GM19438 (cell line): ENCODE measurements around the gene EZH1.
"Not testable (repeated sequence)": the region's sequence is repeated elsewhere in the genome, so short reads cannot be mapped to it uniquely, and the experiment has no call there.

Source experiments
- ATAC-seq: cut with Tn5 transposase; IDR thresholded peaks from one replicate; pipeline ENCODE4 v1.9.1; 2021; ENCODE audit warnings: low read depth; ENCODE audit not compliant: unreplicated experiment

The EZH1 gene

DNA sequence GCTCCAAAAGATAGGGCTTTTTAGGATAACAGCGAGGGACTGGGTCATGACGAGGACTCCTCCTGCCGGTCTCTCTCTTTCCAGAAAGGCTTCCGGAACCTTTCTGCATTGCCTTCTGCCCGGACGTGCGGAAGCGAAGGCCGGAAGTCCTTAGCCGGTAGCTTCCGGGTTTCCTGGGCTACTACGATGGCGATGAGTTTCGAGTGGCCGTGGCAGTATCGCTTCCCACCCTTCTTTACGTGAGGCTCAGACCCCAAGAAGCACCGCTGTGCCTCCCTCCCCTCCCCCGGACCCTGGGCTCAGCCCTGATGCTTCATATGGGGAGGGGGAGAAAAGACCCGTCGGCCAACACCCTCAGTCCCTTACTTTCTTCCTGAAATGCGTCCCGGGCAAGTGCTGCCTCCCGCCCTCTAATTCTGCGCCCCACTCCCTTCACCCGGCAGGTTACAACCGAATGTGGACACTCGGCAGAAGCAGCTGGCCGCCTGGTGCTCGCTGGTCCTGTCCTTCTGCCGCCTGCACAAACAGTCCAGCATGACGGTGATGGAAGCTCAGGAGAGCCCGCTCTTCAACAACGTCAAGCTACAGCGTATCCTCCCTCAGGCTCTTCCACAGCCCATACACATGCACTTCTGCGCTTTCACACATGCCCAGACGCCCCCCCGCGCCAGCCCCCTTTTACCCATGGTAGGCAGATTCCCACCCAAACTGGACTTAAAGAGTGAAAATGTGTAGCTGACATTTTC lies 28.6 kb upstream of the EZH1 start, which contains the start of gene VPS25:
Gene VPS25, plus strand, starts transcription at position 160 of the 746 bp plus-strand sequence. Its CDS starts 27 bp downstream, at position 187.
- no peak for ATAC-seq

DNA sequence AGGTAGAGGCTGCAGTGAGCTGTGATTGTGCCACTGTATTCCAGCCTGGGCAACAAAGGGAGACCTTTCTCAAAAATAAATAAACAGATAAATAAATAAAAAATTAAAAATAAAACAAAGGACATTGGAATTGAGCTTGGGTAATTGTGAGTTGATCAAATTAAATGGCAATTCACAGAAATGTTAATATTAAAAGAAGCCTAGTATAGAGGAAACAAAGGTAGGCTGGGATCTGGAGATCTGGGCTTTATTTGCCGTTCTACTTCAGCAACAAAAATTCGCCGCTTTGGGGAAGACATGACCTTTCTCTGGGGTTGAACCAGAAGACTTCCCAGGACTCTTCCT lies 28.1 kb upstream of the EZH1 start:
- ATAC-seq: no peak

DNA sequence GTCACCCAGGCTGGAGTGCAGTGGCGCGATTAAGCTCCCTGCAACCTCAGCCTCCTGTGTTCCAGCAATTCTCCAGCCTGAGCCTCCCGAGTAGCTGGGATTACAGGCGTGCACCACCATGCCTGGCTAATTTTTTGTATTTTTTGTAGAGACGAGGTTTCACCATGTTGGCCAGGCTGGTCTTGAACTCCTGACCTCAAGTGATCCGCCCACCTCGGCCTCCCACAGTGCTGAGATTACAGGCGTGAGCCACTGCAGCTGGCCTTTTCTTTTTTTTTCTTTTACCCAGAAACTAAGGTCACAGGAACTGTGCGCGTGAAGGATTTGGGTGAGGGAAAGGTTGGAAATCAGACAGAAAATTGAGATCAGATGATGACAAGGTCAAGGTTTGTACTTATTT lies 25.1 kb upstream of the EZH1 start:
- ATAC-seq: not testable (repeated sequence)

DNA sequence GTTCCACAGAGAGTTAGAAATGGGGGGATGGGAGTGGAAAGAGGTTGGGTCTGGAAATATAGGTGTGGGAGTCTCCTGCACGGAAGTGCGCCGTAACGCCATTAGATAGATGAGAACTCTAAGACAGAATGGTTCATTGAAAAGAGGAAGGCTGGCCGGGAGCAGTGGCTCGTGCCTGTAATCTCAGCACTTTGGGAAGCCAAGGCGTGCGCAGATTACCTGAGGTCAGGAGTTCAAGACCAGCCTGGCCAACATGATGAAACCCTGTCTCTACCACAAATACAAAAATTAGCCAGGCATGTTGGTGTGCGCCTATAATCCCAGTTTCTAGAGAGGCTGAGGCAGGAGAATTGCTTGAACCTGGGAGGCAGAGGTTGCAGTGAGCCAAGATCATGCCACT lies 23.2 kb upstream of the EZH1 start:
- not testable (repeated sequence) for ATAC-seq

DNA sequence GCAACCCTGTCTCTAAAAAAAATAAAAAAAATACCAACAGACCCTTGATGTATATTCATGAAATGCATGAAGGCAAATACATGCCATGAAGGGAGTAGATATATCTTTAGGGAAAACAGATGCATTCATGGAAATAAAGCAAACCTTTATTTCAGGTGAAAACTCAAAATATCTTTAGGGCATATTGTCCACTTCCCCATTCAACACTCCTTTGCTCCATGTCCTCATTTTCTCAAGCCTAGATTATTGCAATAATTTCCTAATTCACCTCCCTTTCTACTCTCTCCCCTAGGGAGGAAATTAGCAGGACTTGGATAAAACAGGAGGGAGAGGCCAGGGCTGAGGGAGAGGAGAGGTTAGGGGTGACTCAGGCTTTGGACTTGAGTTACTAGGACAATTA lies 22.7 kb upstream of the EZH1 start:
- ATAC-seq: no peak

DNA sequence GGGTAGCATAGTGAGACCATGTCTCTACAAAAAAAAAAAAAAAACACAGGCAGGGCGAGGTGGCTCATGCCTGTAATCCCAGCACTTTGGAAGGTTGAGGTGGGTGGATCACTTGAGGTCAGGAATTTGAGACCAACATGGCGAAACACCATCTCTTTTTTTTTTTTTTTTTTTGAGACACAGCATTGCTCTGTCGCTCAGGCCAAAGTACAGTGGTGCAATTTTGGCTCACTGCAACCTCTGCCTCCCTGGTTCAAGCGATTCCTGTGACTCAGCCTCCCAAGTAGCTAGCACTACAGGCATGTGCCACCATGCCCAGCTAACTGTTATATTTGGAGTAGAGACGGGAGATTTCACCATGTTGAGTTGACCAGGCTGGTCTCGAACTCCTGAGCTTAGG lies 21.3 kb upstream of the EZH1 start:
- no peak for ATAC-seq

DNA sequence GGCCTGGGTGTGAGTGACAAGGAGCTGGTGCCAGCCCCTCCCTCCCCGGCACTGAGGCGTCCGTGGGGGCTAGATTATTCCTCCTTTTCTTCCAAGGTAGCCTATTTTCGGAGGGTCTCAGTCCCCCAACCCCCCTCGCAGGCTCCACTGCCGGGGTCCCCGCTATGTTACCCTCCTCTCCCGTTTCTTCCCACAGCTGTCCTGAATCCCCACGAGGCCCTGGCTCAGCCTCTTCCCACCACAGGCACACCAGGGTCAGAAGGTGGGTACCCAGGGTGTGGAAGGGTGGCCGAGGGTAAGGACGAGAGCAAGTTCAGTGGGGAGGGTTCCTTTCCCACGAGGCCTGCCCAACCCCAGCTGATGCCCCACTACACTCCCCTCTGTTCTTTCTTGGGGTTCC lies 16.8 kb upstream of the EZH1 start:
- ATAC-seq: no peak

DNA sequence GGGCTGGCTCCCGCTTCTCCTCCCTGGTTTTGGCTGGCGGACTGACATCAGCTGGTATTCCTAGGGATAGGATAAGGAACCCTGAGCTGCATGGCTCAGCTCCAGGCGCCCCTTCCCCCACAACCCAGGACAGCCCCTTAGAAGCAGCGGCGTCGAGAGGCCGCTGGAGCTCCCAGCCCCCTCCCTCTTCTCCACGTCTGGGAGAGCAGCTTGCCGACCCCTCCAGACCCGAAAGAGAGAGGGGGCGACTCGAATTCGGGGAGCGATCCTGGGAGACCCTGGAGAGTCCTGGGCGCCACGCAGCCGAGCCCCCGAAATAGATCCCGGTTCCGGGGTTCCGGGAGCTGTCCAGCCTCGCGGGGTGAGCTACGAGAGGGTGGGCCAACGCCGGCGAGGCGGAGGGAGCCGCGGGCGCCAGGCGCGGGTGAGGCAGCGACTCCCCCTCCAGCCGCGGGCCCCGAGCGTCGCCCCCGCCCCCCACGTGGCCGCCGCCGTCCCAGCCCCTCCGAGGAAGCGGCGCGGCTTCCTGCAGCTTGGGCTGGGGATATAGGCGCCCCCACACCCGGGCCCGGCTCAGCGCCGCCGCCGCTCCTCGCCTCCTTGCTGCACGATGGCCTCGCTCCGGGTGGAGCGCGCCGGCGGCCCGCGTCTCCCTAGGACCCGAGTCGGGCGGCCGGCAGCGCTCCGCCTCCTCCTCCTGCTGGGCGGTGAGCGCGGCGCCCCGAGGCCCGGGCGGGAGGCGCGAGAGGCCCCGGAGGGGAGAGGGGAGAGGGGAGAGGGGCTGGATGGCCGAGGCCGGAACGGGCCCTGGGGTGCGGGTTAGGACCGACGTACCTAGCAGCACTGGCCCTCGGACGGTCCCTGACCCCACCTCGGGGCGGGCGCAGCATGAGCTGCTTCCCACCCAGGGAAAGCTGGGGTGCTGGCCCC lies 16.1 kb upstream of the EZH1 start, which contains the start of gene RAMP2:
Gene RAMP2, plus strand, starts transcription at position 576 of the 930 bp plus-strand sequence. Its CDS starts 35 bp downstream, at position 611.
- ATAC-seq: no peak

DNA sequence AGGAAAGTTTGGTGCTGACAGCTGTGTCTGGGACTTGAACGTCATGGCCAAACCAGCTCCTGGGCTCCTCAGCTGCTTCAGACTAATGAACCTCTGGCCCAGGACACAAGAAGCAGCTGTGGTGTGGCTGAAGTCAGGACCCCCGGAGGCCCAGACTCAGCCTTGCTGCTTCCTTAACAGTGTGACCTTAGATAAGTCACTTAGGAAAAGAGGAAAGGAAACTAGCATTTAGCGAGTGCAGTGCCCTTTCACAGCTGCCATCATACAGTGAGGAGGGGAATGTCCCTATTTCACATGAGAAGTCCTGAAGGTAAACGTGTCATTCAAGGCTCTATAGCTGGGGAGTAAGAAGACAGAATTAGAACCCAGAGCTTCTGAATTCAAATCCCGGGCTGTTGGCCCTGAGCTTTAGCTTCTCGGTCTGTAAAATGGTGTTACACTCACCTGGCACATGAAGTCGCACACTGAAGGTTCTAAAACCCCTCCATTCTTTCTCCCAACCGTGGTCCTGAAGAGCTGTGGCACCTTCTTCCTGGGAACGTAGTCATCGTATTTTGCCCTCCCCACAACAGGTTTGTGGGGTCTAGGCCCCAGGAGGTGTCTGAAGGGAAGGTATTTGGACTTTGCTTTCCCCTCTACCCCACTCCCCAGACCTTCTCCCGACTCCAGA lies 15.3 kb upstream of the EZH1 start:
- ATAC-seq: no peak

DNA sequence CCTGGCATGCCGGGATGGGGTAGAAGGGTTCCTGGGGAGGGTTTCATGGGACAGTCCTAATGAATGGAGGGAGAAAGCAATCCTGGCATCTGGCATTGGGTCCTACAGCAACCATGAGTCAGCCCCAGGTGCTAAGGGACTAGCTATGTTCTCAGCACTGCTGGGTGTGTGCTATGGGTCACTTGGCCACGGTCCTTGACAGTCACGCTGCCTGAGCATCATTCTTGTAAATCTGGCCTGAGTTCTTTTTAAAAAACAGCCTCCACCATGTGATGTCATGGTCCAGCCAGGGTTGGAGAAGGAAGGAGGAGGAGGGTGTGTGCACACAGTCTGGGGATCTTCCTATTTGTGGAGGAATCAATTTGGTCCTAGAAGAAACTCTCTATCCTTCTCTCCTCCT lies 9.9 kb upstream of the EZH1 start:
- ATAC-seq: no peak

DNA sequence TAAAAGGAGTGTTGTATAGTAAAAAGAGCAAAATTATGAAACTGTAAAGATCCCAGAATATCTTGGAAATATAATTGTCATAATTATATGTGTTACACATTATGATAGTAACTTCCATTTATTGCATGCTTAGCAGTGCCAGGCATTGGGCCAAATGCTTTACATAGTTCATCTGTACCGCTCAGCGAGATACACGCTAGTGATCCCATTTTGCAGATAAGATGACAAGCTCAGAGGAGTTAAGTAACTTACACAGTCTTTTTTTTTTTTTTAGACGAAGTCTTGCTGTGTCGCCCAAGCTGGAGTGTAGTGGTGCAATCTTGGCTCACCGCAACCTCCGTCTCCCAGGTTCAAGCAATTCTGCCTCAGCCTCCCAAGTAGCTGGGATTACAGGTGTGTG lies 6.8 kb upstream of the EZH1 start:
- no peak for ATAC-seq

DNA sequence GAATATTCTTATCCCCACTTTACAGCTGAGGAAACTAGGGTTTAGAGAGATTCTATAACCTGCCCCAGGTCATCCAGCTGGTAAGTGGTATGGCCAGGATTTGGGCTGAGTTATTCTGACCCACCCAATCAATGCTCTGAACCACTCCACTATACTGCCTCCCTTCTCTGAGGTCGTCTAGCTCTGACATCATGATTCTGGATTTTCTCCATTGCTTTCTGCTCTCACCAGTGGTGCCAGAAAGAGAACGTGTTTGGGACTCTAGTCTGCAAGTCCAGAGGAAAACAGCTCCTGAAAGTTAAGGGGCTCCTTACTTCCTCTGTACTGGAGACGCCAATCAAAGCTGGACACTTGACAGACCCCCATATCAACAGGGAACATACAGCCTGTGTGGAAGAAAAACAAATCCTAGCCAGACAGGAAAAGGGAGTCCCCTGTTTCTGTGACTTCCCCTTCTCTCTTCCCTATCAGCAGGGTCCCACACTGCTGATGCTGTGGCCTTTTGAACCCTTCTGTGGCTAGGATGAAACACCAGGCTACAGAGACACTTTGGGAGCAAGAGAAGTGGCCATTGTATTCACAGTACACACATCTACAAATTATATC lies 6.0 kb upstream of the EZH1 start:
- ATAC-seq: no peak

DNA sequence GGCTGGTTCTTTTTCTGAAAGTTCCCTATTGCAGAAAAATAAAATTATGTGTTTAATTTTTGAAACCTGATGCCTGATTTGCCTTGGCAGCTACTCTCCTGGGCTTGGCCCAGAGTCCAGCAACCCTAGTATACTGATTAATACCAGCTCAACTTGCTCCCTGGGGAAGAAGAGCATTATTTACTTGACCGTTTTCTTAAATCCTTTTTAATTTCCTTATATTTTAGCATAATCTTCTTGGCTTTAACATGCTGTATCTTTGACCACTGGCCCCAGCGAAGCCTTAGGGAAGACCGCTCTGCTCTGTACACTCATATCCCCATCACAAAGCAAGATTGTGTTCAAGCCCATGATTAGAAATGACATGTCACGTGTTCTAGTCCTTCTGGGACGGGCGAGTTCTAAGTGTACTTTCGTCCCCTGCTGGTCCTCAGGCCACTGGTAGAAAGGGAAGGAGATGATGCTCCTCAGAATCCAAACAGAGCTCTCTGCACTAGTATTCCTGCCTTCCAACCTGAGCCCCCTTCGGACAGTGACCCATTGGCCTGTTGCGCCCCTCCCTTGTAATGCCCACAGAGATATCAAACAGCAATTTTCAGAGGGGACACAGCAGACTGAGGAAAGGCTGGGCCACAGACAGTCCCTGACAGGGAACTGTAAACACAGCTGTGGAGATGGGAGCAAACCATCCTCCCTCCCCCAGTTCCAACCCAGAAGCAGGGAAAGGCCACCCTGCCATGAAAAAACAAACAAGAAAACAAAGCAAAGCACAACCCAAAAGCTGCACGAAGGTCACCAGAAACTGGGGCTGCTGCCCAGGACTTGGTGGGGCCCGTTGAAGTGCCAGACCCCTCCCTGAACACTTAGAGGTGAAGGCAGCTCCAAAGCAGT lies 4.3 kb upstream of the EZH1 start:
- ATAC-seq: no peak

DNA sequence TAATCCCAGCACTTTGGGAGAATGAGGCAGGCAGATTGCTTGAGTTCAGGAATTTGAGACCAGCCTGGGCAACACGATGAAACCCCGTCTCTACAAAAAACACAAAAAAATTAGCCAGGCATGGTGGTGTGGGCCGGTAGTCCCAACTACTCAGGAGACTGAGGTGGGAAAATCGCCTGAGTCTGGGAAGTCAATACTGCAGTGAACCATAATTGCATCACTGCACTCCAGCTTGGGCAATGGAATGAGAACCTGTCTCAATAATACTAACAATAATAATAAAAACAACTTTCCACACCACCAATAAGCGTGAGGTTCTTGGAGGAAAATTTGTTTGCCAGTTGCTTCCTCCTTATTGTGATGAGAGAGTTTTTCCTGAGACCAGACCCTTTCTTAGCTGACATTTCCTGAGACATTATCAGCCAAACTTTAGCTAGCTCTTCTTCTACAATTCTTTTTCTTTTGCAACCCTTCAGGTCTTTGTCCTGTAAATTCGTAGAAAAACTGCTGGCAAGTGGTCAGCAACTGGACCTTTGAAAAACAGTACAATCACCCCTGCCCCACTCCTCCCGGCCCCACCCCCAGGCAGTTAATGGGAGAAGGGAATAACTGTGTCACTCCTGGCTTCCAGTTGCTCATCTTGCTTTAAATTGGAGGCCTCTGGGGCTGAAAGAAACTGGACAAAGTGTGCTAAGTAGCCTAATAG lies 3.5 kb upstream of the EZH1 start:
- ATAC-seq: no peak

DNA sequence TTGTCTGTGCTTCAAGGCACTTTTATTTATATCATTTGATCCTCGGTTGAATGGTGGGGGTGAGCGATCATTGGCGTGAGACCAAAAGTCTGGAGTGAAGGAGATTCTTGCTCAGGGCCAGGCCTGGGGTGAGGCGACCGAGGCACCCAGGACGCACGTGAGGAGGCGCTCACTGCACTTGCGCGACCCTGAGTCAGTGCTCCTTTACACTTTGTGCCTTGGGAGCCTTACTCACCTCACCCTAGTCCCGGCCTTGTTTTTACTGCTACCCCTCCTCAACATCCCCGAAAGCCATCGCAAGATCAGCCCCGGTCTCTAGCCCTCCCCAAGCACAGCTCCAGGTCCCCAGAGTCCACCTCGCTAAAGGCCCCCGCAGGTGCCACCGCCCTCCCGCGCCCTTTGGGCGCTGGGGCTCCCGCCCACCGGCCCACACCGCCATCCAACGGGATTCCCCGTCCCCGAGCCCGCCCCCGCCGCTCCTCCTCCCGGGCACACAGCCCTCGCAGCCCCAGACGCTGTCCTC lies 496 bp downstream of the EZH1 start:
- peak; percentile 61 for ATAC-seq

DNA sequence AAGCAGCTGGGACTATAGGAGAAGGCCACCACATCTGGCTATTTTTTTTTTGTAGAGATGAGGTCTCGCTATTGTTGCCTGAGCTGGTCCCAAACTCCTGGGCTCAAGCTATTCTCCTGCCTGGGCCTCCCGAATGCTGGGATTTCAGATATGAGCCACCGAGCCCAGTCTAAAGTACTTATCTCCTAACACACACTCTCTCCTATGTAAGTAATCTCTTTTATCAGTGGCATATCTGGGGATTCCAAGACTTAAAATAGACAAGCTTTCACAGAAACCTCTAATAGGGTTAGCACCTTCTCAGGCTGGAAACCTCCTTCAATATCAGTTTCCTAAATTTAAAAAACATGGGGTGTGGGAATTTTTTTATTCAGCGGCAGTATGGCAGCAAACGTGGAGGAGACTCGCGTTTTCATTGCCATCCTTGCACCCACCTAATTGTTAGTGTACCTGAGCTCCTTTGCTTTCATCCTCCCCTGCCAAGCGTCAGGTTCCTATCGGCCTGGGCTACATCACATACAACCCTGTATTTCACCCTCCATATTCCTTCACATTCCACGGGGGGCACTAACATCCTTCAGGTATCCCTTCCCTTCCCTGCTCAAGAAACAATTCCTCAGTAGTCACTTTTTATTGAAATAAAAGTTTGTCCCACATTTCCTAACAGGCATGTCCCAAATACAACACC lies 1.1 kb downstream of the EZH1 start:
- ATAC-seq: no peak

DNA sequence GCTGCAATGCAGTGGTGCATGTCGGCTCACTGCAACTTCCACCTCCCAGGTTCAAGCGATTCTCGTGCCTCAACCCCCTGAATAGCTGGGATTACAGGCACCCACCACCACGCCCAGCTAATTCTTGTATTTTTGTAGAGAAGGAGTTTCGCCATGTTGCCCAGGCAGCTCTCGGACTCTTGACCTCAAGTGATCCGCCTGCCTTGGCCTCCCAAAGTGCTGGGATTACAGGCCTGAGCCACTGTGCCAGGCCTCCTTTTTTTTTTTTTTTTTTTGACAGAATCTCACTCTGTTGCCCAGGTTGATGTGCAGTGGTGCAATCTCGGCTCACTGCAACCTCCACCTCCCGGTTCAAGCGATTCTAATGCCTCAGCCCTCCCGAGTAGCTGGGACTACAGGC lies 1.9 kb downstream of the EZH1 start:
- ATAC-seq: not testable (repeated sequence)

DNA sequence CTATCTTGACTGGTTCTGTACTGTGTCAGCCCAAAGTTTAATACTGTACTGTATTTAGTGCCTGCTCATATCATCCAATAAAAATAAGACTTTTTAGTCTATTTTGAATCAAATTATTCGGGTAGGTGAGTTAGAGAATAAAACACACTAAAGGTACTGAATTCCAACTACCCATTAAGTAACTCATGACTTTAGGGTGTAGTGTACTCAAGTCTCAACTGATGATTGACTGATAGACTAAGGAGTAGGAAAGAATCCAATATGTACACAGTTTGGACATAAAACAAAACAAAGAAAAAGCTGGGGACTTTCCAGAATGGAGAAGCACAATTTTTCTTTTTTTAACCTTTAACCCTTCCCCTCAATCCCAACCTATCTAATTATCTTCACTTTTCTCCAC lies 4.1 kb downstream of the EZH1 start:
- no peak for ATAC-seq
